Activated CD4-positive, alpha-beta T cell treated with anti-CD3 and anti-CD28 coated beads, Interleukin-2, amount 50 U/mL, for 24 hours (primary cell): ENCODE measurements around the gene FYN.
A peak's percentile ranks its signal among the peaks of the same experiment; 100 is the strongest.
"Not testable (repeated sequence)": the region's sequence is repeated elsewhere in the genome, so short reads cannot be mapped to it uniquely, and the experiment has no call there.

Experiments
- DNase-seq, 2 donors: peaks; one replicate each; pipeline ENCODE4 v3.0.0-alpha.2; 2020; ENCODE audit warnings: low read depth in 1 of 2, low spot score in 1 of 2

FYN gene

GRCh38 chr6:111873178-111874024, at the start of gene FYN:
FYN (minus strand) TSS chr6:111873452; CDS start chr6:111720051, 153,401 bp downstream.
- peak; percentile 98 to 99 for DNase-seq

GRCh38 chr6:111922454-111923297, 49.4 kb upstream of the FYN start:
- DNase-seq = no peak

GRCh38 chr6:111921103-111921502, 47.9 kb upstream of the FYN start:
- DNase-seq = no peak

GRCh38 chr6:111920578-111920977, 47.3 kb upstream of the FYN start:
- DNase-seq = no peak

- no peak for DNase-seq
These were observed 45.6 kb upstream of the FYN start for GRCh38 chr6:111918825-111919224.

GRCh38 chr6:111916747-111917146, 43.5 kb upstream of the FYN start:
- DNase-seq = no peak

GRCh38 chr6:111914617-111915016, 41.4 kb upstream of the FYN start:
- DNase-seq = no peak

- DNase-seq = no peak
These were observed 39.7 kb upstream of the FYN start for GRCh38 chr6:111912904-111913303.

GRCh38 chr6:111911428-111911827, 38.2 kb upstream of the FYN start:
- no peak for DNase-seq

GRCh38 chr6:111909238-111909637, 36.0 kb upstream of the FYN start:
- DNase-seq = no peak

GRCh38 chr6:111908365-111908764, 35.1 kb upstream of the FYN start:
- not testable (repeated sequence) for DNase-seq

GRCh38 chr6:111900735-111901134, 27.5 kb upstream of the FYN start:
- DNase-seq = no peak

GRCh38 chr6:111899531-111899930, 26.3 kb upstream of the FYN start:
- DNase-seq = no peak

GRCh38 chr6:111898452-111898851, 25.2 kb upstream of the FYN start:
- no peak for DNase-seq

GRCh38 chr6:111894951-111895350, 21.7 kb upstream of the FYN start:
- DNase-seq = no peak

GRCh38 chr6:111894272-111894671, 21.0 kb upstream of the FYN start:
- no peak for DNase-seq

GRCh38 chr6:111892431-111892830, 19.2 kb upstream of the FYN start:
- DNase-seq = no peak

GRCh38 chr6:111890988-111891387, 17.7 kb upstream of the FYN start:
- DNase-seq = no peak

GRCh38 chr6:111888928-111889695, 15.9 kb upstream of the FYN start:
- no peak for DNase-seq

GRCh38 chr6:111886793-111887192, 13.5 kb upstream of the FYN start:
- not testable (repeated sequence) for DNase-seq

GRCh38 chr6:111885373-111886027, 12.2 kb upstream of the FYN start:
- no peak for DNase-seq
